C4-2B (cell line): Measurements from ENCODE around the gene LBP.

Experiments
- ZFX ChIP-seq: fragments of 450-650 bp; IDR thresholded peaks from 2 replicates; pipeline ENCODE4 v1.6.1; 2017
- TF ChIP-seq, protein P1 (sequence below): fragments of 450-650 bp; conservative IDR thresholded peaks from 2 replicates; pipeline ENCODE4 v1.5.1; 2017; ENCODE audit warnings: mild to moderate bottlenecking

DNA sequence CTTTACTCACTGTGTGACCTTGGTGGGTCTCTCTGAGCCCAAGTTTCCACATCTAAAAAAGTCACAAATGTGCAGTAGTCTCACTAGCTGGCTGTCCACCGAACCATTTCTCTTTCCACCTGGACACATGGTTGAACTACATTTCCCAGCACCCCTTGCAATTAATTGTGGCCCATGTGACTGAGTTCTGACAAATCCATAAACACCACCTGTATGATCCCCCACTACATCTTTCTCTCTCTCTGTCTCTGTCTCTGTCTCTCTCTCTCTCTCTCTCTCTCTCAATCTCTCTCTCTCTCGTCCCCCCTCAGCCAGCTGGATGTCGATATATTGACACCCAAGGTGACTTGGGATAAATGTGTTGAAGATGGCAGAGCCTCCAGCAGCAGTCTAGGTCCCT, 46.1 kb downstream of the LBP start:
- TF ChIP-seq, protein P1, sequence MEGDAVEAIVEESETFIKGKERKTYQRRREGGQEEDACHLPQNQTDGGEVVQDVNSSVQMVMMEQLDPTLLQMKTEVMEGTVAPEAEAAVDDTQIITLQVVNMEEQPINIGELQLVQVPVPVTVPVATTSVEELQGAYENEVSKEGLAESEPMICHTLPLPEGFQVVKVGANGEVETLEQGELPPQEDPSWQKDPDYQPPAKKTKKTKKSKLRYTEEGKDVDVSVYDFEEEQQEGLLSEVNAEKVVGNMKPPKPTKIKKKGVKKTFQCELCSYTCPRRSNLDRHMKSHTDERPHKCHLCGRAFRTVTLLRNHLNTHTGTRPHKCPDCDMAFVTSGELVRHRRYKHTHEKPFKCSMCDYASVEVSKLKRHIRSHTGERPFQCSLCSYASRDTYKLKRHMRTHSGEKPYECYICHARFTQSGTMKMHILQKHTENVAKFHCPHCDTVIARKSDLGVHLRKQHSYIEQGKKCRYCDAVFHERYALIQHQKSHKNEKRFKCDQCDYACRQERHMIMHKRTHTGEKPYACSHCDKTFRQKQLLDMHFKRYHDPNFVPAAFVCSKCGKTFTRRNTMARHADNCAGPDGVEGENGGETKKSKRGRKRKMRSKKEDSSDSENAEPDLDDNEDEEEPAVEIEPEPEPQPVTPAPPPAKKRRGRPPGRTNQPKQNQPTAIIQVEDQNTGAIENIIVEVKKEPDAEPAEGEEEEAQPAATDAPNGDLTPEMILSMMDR, result no peak
- no peak for TF ChIP-seq ZFX
